ENCODE measurements around the gene RHO.

Gene RHO

DNA sequence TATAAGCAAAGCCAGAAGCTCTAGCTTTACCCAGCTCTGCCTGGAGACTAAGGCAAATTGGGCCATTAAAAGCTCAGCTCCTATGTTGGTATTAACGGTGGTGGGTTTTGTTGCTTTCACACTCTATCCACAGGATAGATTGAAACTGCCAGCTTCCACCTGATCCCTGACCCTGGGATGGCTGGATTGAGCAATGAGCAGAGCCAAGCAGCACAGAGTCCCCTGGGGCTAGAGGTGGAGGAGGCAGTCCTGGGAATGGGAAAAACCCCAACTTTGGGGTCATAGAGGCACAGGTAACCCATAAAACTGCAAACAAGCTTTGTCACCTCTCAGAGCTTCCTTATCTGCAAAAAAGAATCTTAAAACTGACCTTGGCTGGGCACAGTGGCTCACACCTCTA lies 6.6 kb downstream of the RHO start:
- TF ChIP-seq GATA2 (IDR thresholded peaks at IDR 0.05; ENCODE audit: low read depth, low read length) = no peak
- TF ChIP-seq GATA3 (IDR thresholded peaks at IDR 0.05; ENCODE audit: low read depth, low read length) = no peak

- no peak for TF ChIP-seq GATA3 (IDR thresholded peaks at IDR 0.05; ENCODE audit: low read depth, low read length)
- no peak for TF ChIP-seq GATA2 (IDR thresholded peaks at IDR 0.05; ENCODE audit: low read depth, low read length)
Observed at GRCh38 chr3:129536374-129536667, 7.9 kb downstream of the RHO start.

DNA sequence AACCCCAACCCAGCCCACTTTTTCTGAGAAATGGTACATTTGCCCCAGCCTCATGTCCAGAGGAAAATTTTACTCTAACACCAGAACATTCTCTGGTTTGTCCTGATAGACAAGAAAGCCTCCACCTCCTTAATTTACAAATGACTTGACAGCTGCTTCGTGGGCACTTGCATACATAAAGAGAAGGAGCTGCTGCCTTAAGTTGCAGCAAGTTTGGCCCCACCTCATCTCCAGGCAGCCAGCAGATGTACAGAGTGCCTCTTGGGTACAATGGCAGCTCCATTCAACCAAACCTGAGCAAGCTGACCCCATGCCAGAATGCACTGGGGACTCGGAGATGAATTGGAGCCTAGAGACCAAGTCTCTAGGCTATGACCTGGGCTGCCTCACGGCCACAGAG lies 8.4 kb downstream of the RHO start:
- TF ChIP-seq GATA3 (IDR thresholded peaks at IDR 0.05; ENCODE audit: low read depth, low read length) (no peak), GATA2 (IDR thresholded peaks at IDR 0.05; ENCODE audit: low read depth, low read length) (no peak)

DNA sequence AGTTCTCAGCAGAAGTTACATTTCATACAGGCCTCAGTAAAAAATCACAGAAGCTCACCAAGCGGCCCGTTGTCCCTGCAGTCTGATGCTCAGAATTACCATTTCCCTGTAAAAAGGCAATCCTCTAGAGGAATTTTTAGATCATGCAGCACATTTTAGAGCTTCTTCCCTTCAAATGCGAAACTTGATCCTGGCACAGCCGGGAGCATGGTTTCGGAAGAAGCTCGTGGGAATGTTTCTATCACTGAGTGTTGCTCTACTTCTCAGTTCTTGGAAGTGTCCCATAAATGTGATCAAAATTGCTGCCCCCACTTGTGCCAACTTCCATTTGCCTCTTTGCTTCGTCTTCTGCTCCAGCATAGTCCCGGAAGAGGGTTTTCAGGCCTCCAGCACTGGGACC lies 10.8 kb downstream of the RHO start:
- no peak for TF ChIP-seq GATA3 (IDR thresholded peaks at IDR 0.05; ENCODE audit: low read depth, low read length)
- TF ChIP-seq GATA2 (IDR thresholded peaks at IDR 0.05; ENCODE audit: low read depth, low read length) = no peak

GRCh38 chr3:129540776-129541516 lies 12.5 kb downstream of the RHO start:
- TF ChIP-seq GATA2 (IDR thresholded peaks at IDR 0.05; ENCODE audit: low read depth, low read length) (no peak), GATA3 (IDR thresholded peaks at IDR 0.05; ENCODE audit: low read depth, low read length) (no peak)

DNA sequence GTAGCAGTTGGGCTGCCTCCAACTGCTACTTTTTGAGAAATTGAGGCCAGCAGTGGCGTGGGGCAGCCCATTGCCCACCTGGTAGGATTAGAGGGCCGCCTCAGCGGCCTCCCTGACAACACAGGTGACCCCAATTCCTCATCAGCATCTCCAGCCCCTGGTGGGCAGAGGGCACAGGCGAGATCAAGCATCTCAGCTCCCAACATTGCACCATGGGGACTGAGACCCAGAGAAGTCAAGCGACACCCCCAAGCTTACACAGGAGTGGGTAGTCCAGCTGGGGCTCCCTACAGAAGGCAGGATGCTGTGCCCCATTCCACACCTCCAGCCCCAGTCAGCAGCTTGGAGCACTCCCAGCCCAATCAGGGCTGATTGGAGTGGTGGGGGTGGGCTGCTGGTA lies 14.3 kb downstream of the RHO start:
- no peak for TF ChIP-seq GATA2 (IDR thresholded peaks at IDR 0.05; ENCODE audit: low read depth, low read length)
- TF ChIP-seq GATA3 (IDR thresholded peaks at IDR 0.05; ENCODE audit: low read depth, low read length) = no peak

- TF ChIP-seq GATA2 (IDR thresholded peaks at IDR 0.05; ENCODE audit: low read depth, low read length) (no peak), GATA3 (IDR thresholded peaks at IDR 0.05; ENCODE audit: low read depth, low read length) (no peak)
Observed at GRCh38 chr3:129543156-129543790, 14.8 kb downstream of the RHO start, which contains the start of gene H1-8. TSS of gene H1-8 (plus strand) at chr3:129543175. CDS start at chr3:129543219, 44 bp downstream.

DNA sequence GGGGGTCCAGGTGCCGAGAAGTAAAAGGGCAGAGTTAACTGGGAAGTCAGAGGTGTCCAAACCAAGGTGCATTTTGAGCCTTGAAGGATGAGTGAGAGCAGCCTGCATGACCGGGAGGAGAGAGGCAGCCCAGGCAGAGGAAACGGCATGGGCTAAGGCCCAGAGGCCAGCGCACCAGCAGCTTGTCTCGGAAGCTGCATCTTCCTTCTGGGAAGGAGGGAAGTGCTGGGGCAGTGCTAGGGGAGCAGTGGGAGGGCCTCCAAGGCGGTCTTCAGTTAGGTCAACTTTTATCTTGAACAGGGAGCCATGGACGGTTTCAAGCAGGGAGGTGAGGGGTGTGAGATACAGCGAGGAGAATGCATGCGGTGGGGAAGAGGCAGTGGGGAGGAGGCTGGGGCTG lies 15.6 kb downstream of the RHO start:
- no peak for TF ChIP-seq GATA3 (IDR thresholded peaks at IDR 0.05; ENCODE audit: low read depth, low read length)
- no peak for TF ChIP-seq GATA2 (IDR thresholded peaks at IDR 0.05; ENCODE audit: low read depth, low read length)

DNA sequence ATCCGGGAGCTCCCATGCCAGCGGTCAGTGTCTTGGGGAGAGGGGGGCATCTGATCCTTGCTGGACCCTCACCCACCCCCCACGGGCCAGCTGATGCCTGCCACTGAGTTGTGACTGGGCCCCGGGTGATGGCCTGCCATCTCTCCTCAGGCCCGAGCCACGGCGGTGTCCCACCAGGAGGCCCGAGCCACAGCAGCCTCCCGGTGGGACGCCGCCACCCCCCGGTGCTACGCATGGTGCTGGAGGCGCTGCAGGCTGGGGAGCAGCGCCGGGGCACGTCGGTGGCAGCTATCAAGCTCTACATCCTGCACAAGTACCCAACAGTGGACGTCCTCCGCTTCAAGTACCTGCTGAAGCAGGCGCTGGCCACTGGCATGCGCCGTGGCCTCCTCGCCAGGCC lies 18.8 kb downstream of the RHO start:
- no peak for TF ChIP-seq GATA3 (IDR thresholded peaks at IDR 0.05; ENCODE audit: low read depth, low read length)
- no peak for TF ChIP-seq GATA2 (IDR thresholded peaks at IDR 0.05; ENCODE audit: low read depth, low read length)

- TF ChIP-seq GATA3 (IDR thresholded peaks at IDR 0.05; ENCODE audit: low read depth, low read length) (no peak), GATA2 (IDR thresholded peaks at IDR 0.05; ENCODE audit: low read depth, low read length) (no peak)
Observed at GRCh38 chr3:129548104-129548965, 19.9 kb downstream of the RHO start.

DNA sequence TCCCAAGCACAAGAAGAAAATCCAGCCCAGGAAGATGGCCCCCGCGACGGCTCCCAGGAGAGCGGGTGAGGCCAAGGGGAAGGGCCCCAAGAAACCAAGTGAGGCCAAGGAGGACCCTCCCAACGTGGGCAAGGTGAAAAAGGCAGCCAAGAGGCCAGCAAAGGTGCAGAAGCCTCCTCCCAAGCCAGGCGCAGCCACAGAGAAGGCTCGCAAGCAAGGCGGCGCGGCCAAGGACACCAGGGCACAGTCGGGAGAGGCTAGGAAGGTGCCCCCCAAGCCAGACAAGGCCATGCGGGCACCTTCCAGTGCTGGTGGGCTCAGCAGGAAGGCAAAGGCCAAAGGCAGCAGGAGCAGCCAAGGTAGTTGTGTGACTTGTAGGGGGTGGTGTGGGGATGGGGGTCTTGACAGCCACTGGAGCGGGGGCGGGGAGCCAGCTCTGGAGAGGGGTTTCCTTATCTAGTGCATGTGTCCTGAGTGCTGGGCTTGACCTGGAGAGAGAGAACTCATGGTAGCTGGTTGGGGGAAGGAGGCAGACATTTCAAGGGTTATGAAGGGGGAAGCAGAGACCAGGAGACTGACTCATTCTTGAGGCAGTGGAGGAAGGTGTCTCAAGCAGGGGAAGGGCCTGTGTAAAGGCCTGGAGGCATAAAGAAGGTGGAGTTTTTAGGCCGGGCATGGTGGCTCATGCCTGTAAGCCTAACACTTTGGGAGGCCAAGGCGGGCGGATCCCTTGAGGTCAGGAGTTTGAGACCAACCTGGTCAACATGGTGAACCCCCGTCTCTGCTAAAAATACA lies 20.8 kb downstream of the RHO start:
- TF ChIP-seq GATA3 (IDR thresholded peaks at IDR 0.05; ENCODE audit: low read depth, low read length) = no peak
- no peak for TF ChIP-seq GATA2 (IDR thresholded peaks at IDR 0.05; ENCODE audit: low read depth, low read length)

- TF ChIP-seq GATA2 (IDR thresholded peaks at IDR 0.05; ENCODE audit: low read depth, low read length) (no peak), GATA3 (IDR thresholded peaks at IDR 0.05; ENCODE audit: low read depth, low read length) (no peak)
Observed at GRCh38 chr3:129549805-129550204, 21.4 kb downstream of the RHO start.

- no peak for TF ChIP-seq GATA3 (IDR thresholded peaks at IDR 0.05; ENCODE audit: low read depth, low read length)
- TF ChIP-seq GATA2 (IDR thresholded peaks at IDR 0.05; ENCODE audit: low read depth, low read length) = no peak
Observed at GRCh38 chr3:129552287-129553050, 24.0 kb downstream of the RHO start.
